Measurements from ENCODE around the gene NBPF3. TPM values are rescaled to one million over a fixed set of nuclear protein-coding genes. Genes with fewer than 3 reads are reported as not detected.
"Not testable (repeated sequence)": the region's sequence is repeated elsewhere in the genome, so short reads cannot be mapped to it uniquely, and the experiment has no call there.

Gene NBPF3
- total RNA-seq, 1 donor from 2014 or later, result 17.5 TPM

DNA sequence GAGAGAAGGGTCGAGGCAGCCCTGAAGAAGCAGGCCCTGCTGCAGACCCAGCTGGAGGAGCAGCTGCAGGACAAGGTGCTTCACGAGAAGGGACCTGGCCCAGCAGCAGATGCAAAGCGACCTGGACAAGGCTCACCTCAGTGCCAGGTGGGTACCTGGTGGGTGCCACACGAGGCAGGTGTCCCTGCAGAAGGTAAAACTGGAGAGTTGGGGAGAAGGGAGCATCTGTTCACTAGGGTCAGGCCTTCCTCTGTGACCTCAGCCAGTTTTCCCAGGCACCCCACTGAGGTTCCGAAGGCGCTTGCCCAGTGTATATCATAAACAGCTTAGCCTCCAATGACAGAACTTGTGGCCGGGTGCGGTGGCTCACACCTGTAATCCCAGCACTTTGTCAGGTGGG is 5.5 kb upstream of the NBPF3 start:
- Mint-ChIP-seq H3K27me3 (ENCODE audit: low read depth) (peaks cover 13% of the 10 kb centered on the region), H3K36me3 (no peaks in the 10 kb centered on the region), H3K4me1 (peaks cover 4% of the 10 kb centered on the region), H3K4me3 (no peak overlapping the region), H3K9me3 (no peaks in the 10 kb centered on the region), H3K27ac (no peak overlapping the region)
- no peak for DNase-seq (ENCODE audit: low spot score in 2 of 2, unreplicated experiment in 2 of 2)
- TF ChIP-seq, protein P1, sequence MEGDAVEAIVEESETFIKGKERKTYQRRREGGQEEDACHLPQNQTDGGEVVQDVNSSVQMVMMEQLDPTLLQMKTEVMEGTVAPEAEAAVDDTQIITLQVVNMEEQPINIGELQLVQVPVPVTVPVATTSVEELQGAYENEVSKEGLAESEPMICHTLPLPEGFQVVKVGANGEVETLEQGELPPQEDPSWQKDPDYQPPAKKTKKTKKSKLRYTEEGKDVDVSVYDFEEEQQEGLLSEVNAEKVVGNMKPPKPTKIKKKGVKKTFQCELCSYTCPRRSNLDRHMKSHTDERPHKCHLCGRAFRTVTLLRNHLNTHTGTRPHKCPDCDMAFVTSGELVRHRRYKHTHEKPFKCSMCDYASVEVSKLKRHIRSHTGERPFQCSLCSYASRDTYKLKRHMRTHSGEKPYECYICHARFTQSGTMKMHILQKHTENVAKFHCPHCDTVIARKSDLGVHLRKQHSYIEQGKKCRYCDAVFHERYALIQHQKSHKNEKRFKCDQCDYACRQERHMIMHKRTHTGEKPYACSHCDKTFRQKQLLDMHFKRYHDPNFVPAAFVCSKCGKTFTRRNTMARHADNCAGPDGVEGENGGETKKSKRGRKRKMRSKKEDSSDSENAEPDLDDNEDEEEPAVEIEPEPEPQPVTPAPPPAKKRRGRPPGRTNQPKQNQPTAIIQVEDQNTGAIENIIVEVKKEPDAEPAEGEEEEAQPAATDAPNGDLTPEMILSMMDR (IDR thresholded peaks at IDR 0.05; ENCODE audit: unreplicated experiment), result no peak

DNA sequence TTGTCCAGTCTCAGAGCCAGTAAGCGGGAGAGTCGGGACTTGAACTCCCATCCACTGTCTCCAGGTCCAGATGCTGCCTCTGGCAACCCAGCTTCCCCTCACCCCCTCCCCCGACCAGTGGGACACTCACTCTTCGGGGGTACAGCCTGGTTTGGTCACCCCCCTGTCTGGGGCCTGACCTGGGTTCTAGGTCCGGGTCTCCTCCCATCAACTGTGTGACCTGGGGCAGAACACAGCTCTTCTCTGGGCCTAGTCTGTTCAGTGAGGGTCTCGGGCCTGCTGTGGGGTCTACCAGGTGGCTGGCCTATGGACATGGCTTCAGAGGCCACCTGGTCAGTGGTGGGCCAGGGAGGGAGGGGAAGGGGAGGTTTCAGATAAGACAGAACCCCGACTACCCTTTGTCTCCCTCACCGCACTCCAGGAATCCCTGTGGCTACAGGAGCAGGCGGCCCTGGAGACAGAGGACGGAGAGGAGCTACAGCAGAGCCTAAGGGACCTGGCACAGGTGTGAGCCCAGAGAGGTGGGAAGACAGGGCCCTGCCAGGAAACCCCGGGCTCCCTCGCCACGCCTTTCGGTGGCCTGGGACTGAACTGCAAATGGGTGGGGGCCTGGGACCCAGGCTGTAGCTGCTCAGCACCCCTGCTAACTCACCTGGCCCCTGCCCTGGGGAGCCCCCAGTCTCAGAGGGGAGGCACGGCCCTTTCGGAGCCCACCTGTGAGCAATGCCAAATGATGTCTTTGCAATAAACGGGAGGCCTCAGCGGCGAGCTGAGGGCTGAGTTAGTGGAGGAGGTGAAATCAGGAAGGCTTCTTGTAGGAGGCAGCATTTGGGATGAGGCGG is 4.1 kb upstream of the NBPF3 start:
- Mint-ChIP-seq H3K36me3 (no peaks in the 10 kb centered on the region), H3K4me1 (peaks cover 11% of the 10 kb centered on the region), H3K27me3 (ENCODE audit: low read depth) (peaks cover 7% of the 10 kb centered on the region), H3K4me3 (peak overlapping the region; percentile 71), H3K9me3 (no peaks in the 10 kb centered on the region), H3K27ac (no peak overlapping the region)
- TF ChIP-seq, protein P1 (IDR thresholded peaks at IDR 0.05; ENCODE audit: unreplicated experiment), result no peak
- DNase-seq (ENCODE audit: low spot score in 2 of 2, unreplicated experiment in 2 of 2), result no peak

DNA sequence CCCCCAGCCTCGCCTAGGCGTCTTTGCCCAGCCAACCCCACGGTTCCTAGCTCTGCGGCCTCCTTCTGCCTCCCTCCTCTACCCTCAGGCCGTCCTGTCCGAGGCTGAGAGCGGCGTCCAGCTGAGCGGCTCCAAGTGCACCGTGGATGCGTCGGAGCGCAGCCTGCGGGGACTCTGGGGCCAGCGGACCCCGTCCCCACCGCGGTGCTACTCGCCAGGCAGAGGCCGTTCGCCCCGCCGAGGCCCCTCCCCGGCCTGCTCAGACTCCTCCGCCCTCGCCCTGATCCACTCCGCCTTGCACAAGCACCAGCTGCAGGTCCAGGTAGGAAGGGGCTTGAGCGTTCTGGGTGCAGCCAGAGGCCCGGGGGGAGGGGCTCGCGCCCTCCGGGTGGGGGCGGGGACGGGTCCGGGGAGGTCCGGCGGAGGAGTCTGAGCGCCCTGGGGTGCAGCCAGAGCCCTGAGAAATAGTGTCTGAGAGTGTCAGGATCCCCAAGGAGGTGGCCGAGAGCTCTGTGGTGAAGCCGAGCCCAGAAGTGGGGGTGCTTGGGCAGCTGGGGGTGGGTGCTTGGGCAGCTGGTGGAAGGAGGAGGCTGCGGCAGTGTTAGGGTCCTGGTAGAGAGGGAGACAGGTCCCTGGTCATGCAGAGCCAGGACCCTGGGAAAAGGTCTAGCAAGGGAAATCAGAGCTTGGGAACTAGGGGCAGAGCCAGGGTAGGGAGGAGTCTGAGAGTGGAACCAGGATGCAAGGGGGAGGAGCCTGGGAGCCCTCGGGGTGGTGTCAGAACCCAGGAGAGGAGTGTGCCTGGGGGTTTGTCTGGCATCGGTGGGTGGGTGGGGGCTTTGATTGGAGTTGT is 3.2 kb upstream of the NBPF3 start:
- Mint-ChIP-seq H3K9me3 (no peaks in the 10 kb centered on the region), H3K27me3 (ENCODE audit: low read depth) (peaks cover 5% of the 10 kb centered on the region), H3K36me3 (no peaks in the 10 kb centered on the region), H3K4me3 (peak overlapping the region; percentile 71), H3K4me1 (peaks cover 14% of the 10 kb centered on the region), H3K27ac (peak overlapping the region; percentile 56)
- TF ChIP-seq, protein P1 (IDR thresholded peaks at IDR 0.05; ENCODE audit: unreplicated experiment), result no peak
- no peak for DNase-seq (ENCODE audit: low spot score in 2 of 2, unreplicated experiment in 2 of 2)

DNA sequence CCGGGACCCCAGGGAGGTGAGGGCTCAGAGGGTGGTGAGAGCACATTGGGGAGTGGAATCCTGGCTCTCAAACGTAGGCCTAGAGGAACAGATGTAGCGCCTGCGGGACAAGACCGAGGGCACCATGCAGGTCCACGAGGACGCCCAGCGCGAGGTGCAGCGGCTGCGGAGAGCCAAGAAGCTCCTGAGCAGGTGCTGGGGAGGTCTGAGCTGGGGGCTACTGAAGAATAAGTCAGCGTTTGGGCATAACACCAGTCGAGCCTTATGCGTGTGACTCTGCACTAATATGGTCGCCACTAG is 2.6 kb upstream of the NBPF3 start:
- no peak overlapping the region for H3K27ac Mint-ChIP-seq

DNA sequence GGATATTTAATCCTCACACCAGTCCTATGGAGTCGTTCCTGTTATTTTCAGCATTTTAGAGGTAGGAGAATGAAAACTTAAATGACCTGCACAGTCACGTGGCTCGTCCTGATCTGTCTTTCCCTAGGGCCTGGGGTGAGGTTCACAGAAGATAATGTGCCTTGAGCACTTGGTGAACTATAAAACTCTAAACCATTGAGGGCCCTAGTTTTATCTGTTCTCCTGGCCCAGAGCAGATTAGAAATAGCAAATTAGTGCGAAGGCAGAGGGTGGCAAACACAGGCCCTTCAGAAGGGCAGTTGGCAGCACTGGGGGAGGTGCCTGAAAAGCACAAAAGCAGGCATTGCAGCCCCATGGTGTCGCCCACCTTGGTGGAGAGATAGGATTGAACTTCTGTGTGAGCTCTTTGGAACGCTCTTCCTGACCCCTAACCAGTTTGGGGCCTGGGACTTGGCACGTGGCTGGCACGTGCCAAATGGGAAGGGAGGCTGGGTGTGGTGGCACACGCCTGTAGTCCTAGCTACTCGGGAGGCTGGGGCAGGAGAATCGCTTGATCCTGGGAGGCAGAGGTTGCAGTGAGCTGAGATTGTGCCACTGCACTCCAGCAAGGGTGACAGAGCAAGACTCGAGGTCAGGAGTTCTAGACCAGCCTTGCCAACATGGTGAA is 1.2 kb upstream of the NBPF3 start:
- H3K27ac Mint-ChIP-seq, result peak overlapping the region; percentile 34
- not testable (repeated sequence) for H3K36me3 Mint-ChIP-seq, H3K9me3 Mint-ChIP-seq

More for the DNA sequence above, 2.6 kb upstream of the NBPF3 start:
- DNase-seq (ENCODE audit: low spot score in 2 of 2, unreplicated experiment in 2 of 2), result no peak
- TF ChIP-seq, protein P1 (IDR thresholded peaks at IDR 0.05; ENCODE audit: unreplicated experiment), result no peak
- Mint-ChIP-seq H3K4me3 (peak overlapping the region; percentile 71), H3K27me3 (ENCODE audit: low read depth) (peaks cover 5% of the 10 kb centered on the region), H3K4me1 (peaks cover 14% of the 10 kb centered on the region), H3K9me3 (no peaks in the 10 kb centered on the region), H3K36me3 (no peaks in the 10 kb centered on the region)

More for the DNA sequence above, 1.2 kb upstream of the NBPF3 start:
- H3K4me1 Mint-ChIP-seq, result peaks cover 14% of the 10 kb centered on the region
- DNase-seq (ENCODE audit: low spot score in 2 of 2, unreplicated experiment in 2 of 2); H3K27me3 Mint-ChIP-seq (ENCODE audit: low read depth): not testable (repeated sequence)
- peak overlapping the region; percentile 93 for H3K4me3 Mint-ChIP-seq

Data from mesothelial cell of epicardium (in vitro differentiated cells).